Natural killer cell (primary cell): ENCODE data around the gene RTBDN. TPM values are rescaled to one million over a fixed set of nuclear protein-coding genes. Genes with fewer than 3 reads are reported as not detected.

ENCODE experiments used
- ATAC-seq, 3 donors: fragments of 150-1000 bp in 2 of 3; fragments of 200-7000 bp in 1 of 3; cut with Tn5 transposase; 1 replicate in 1 of 3; 2 replicates in 2 of 3; pipeline ENCODE4 v1.10.0; 2021; ENCODE audit warnings: mild to moderate bottlenecking in 2 of 3, moderate library complexity in 2 of 3
- DNase-seq, 2 donors: peaks; one replicate each; pipeline versions ENCODE4 v3.0.0 to v3.0.0-alpha.2; 2013 to 2021; ENCODE audit warnings: mixed read lengths in 1 of 2
- H3K27ac ChIP-seq: one replicate; pipeline ENCODE4 v1.5.1; 2013; ENCODE audit warnings: mild to moderate bottlenecking, low read length
- H3K27me3 ChIP-seq: one replicate; pipeline ENCODE4 v1.6.1; 2013; ENCODE audit warnings: low read length; ENCODE audit not compliant: control insufficient read depth, insufficient read depth
- H3K36me3 ChIP-seq: one replicate; pipeline ENCODE4 v1.6.1; 2013; ENCODE audit warnings: low read length; ENCODE audit not compliant: control insufficient read depth, insufficient read depth
- H3K4me1 ChIP-seq: one replicate; pipeline ENCODE4 v1.6.1; 2013; ENCODE audit warnings: low read length; ENCODE audit not compliant: control insufficient read depth, insufficient read depth
- H3K4me3 ChIP-seq: one replicate; pipeline ENCODE4 v1.5.1; 2013; ENCODE audit warnings: low read length
- H3K9me3 ChIP-seq: one replicate; pipeline ENCODE4 v1.6.1; 2013; ENCODE audit warnings: low read length; ENCODE audit not compliant: control insufficient read depth, insufficient read depth
- H3K27ac Mint-ChIP-seq, 2 donors: one replicate each; pipeline ENCODE4 v1.8.0; 2022; ENCODE audit warnings: mild to moderate bottlenecking in 2 of 2, mixed read lengths in 2 of 2, moderate library complexity in 1 of 2
- H3K27me3 Mint-ChIP-seq, 2 donors: one replicate each; pipeline ENCODE4 v1.8.0; 2022; ENCODE audit warnings: low read depth in 2 of 2, mixed read lengths in 2 of 2
- H3K36me3 Mint-ChIP-seq: one replicate; pipeline ENCODE4 v1.8.0; 2022; ENCODE audit warnings: mixed read lengths
- H3K4me1 Mint-ChIP-seq, 2 donors: one replicate each; pipeline ENCODE4 v1.8.0; 2022; ENCODE audit warnings: mixed read lengths in 2 of 2
- H3K4me3 Mint-ChIP-seq: one replicate; pipeline ENCODE4 v1.8.0; 2022; ENCODE audit warnings: mild to moderate bottlenecking, moderate library complexity, mixed read lengths
- H3K9me3 Mint-ChIP-seq, 2 donors: one replicate each; pipeline ENCODE4 v1.8.0; 2022; ENCODE audit warnings: mixed read lengths in 2 of 2
- CTCF ChIP-seq: fragments of 200-600 bp; IDR thresholded peaks from one replicate; pipeline ENCODE4 v1.8.0; 2022; ENCODE audit warnings: antibody characterized with exemption
- WGBS: methylation state at CpG from one replicate; pipeline ENCODE4 v1.1.7; 2013; ENCODE audit warnings: missing lambda C conversion rate; ENCODE audit not compliant: insufficient coverage; 5-methylcytosine and 5-hydroxymethylcytosine counted together
- intact Hi-C: fragments of 100-400 bp; cut with micrococcal nuclease; formaldehyde crosslinking; loops from one replicate; pipeline ENCODE4 v1.14.2; 2022
- total RNA-seq, 4 donors: library from RNA; stranded (reverse); fragments of 120-200 nt in 1 of 4; gene quantifications; one replicate each; pipeline versions ENCODE4 v1.2.3 to v1.2.4, GENCODE V29; 2013 to 2022

The RTBDN gene
- total RNA-seq, 3 donors from 2014 or later (not counting 1 experiment from before 2014, with no cell fraction given) = not detected

DNA sequence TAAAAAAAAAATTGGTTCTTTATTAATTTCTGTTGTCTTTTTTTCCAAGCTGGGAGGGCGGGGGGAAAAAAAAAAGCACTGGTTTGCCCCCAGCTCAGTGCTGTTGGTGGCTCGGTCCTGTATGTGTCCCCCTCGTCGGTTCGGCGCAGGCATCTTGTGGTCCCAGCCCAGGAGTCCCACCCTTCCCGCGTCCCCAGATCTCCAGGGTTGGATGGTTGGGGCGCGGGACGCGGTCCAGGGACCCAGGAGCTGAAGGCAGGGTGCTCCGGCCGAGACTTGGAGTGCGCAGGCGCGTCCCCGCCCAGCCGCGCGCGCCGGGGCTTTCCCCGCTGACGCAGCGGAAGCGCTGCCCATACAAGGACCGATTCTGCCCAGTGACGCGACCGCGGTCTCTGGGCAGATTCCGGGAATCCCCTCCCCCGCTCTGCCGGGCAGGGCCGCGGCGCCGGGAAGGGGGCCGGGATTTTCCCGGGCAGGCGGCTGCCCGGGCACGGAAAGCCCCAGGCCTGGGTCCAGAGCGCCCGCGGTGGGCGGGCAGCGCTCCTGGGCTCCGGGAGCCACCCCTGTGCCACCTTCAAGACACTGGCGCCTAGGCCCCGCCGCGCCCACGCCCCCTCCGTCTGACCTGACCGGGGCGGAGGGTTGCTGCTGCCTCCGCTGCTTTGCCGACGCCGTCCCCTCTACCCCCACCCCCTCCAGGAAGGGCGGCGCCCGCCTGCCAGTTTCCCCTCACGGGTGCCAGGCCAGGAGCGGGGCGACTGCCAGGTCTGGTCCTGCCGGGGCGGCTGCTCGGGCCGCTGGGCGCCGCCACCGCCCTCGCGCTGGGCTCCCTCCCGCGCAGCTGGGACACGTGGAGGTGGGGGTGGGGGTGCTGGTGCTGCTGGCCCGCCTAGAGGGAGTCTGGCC, 40.8 kb downstream of the RTBDN start:
- Mint-ChIP-seq H3K27me3 (no peaks in the 10 kb centered on the region), H3K4me3 (peak overlapping the region; percentile 96), H3K27ac (peak overlapping the region; percentile 97 to 99), H3K36me3 (no peaks in the 10 kb centered on the region), H3K4me1 (peaks cover 39 to 46% of the 10 kb centered on the region in 2 donors), H3K9me3 (no peaks in the 10 kb centered on the region)
- ATAC-seq (peak; percentile 39 to 63 (median 52)), DNase-seq (peak; percentile 97 to 99)
- no peak for TF ChIP-seq CTCF
- Histone ChIP-seq H3K36me3 (no peaks in the 10 kb centered on the region), H3K27ac (peak overlapping the region; percentile 93), H3K9me3 (no peaks in the 10 kb centered on the region), H3K4me3 (peak overlapping the region; percentile 95), H3K27me3 (no peaks in the 10 kb centered on the region), H3K4me1 (peaks cover 44% of the 10 kb centered on the region)
- under 1% methylated on average over 81 of the region's 81 CpGs for WGBS
- intact Hi-C loops = loop anchor here (2.0 to 10.0 kb wide), 5 partner anchors 57 to 361 kb away; partner anchors contain the start of genes CALR, GET3, IER2 and STX10

- ATAC-seq (no peak), DNase-seq (no peak)
- intact Hi-C loops = loop anchor here (2.0 to 10.0 kb wide), 5 partner anchors 56 to 362 kb away; partner anchors contain the start of genes CALR, GET3, IER2 and STX10
- H3K9me3 ChIP-seq = no peaks in the 10 kb centered on the region
- TF ChIP-seq CTCF = no peak
- Mint-ChIP-seq H3K36me3 (no peaks in the 10 kb centered on the region), H3K27me3 (no peaks in the 10 kb centered on the region), H3K4me1 (peaks cover 39 to 46% of the 10 kb centered on the region in 2 donors), H3K4me3 (peak overlapping the region; percentile 96), H3K9me3 (no peaks in the 10 kb centered on the region), H3K27ac (peak overlapping the region; percentile 97 to 99)
- H3K27me3 ChIP-seq = no peaks in the 10 kb centered on the region
- H3K4me1 ChIP-seq = peaks cover 47% of the 10 kb centered on the region
- 0% methylated on average over 20 of the region's 22 CpGs for WGBS
- no peaks in the 10 kb centered on the region for H3K36me3 ChIP-seq
- peak overlapping the region; percentile 93 for H3K27ac ChIP-seq
- peak overlapping the region; percentile 95 for H3K4me3 ChIP-seq
These were observed 41.5 kb downstream of the RTBDN start for GRCh38 chr19:12792853-12793289.

- H3K4me1 ChIP-seq = peaks cover 48% of the 10 kb centered on the region
- DNase-seq (peak; percentile 73 to 83), ATAC-seq (peak in 1 of 3 donors; percentile 1)
- no peaks in the 10 kb centered on the region for H3K27me3 ChIP-seq
- H3K27ac ChIP-seq = peak overlapping the region; percentile 93
- H3K9me3 Mint-ChIP-seq = no peaks in the 10 kb centered on the region
- WGBS = under 1% methylated on average over 84 of the region's 84 CpGs
- H3K27ac Mint-ChIP-seq = peak overlapping the region; percentile 97 to 99
- peak overlapping the region; percentile 95 for H3K4me3 ChIP-seq
- no peaks in the 10 kb centered on the region for H3K9me3 ChIP-seq
- H3K27me3 Mint-ChIP-seq = no peaks in the 10 kb centered on the region
- peak overlapping the region; percentile 96 for H3K4me3 Mint-ChIP-seq
- TF ChIP-seq CTCF = no peak
- intact Hi-C loops = loop anchor here (2.0 to 10.0 kb wide), 5 partner anchors 55 to 363 kb away; partner anchors contain the start of genes CALR, GET3, IER2 and STX10
- peaks cover 39 to 46% of the 10 kb centered on the region in 2 donors for H3K4me1 Mint-ChIP-seq
- no peaks in the 10 kb centered on the region for H3K36me3 ChIP-seq
- H3K36me3 Mint-ChIP-seq = no peaks in the 10 kb centered on the region
These were observed 42.1 kb downstream of the RTBDN start for GRCh38 chr19:12792051-12792852.
